Peyer's patch (tissue), 4 donors: Measurements from ENCODE around the gene RIPPLY3.

Experiments
- POLR2A ChIP-seq, 2 donors: fragments of 450-650 bp; IDR thresholded peaks; one replicate each; pipeline ENCODE4 v1.5.1; 2017; ENCODE audit warnings: antibody characterized with exemption in 2 of 2, mild to moderate bottlenecking in 2 of 2, moderate library complexity in 2 of 2
- TF ChIP-seq, protein P1 (sequence below), 6 experiments: fragments of 450-650 bp in 4 of 6; fragments of 200-600 bp in 2 of 6; sonication (generic) in 1 of 6; IDR thresholded peaks; one replicate each; pipeline ENCODE4 v1.5.1; 2017 to 2019; ENCODE audit warnings: antibody characterized with exemption in 6 of 6, mild to moderate bottlenecking in 3 of 6, moderate library complexity in 1 of 6

DNA sequence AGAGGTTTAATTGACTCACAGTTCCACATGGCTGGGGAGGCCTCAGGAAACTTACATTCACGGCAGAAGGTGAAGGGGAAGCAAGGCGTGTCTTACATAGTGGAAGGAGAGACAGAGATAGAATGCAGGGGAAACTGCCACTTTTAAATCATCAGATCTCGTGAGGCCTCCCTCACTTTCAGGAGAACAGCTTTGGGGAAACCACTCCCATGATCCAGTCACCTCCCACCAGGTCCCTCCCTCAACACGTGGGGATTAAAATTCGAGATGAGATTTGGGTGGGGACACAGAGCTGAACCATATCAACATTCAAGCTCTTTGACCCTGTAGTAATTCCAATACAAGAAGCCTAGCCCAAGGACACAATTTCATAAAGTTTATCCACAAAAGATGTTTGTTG, 52.7 kb downstream of the RIPPLY3 start:
- no peak for TF ChIP-seq POLR2A (IDR thresholded peaks at IDR 0.05)
- TF ChIP-seq, protein P1, sequence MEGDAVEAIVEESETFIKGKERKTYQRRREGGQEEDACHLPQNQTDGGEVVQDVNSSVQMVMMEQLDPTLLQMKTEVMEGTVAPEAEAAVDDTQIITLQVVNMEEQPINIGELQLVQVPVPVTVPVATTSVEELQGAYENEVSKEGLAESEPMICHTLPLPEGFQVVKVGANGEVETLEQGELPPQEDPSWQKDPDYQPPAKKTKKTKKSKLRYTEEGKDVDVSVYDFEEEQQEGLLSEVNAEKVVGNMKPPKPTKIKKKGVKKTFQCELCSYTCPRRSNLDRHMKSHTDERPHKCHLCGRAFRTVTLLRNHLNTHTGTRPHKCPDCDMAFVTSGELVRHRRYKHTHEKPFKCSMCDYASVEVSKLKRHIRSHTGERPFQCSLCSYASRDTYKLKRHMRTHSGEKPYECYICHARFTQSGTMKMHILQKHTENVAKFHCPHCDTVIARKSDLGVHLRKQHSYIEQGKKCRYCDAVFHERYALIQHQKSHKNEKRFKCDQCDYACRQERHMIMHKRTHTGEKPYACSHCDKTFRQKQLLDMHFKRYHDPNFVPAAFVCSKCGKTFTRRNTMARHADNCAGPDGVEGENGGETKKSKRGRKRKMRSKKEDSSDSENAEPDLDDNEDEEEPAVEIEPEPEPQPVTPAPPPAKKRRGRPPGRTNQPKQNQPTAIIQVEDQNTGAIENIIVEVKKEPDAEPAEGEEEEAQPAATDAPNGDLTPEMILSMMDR (IDR thresholded peaks at IDR 0.05) = no peak
